Measurements from ENCODE around the gene PHF5A.

- TF ChIP-seq, protein P1, sequence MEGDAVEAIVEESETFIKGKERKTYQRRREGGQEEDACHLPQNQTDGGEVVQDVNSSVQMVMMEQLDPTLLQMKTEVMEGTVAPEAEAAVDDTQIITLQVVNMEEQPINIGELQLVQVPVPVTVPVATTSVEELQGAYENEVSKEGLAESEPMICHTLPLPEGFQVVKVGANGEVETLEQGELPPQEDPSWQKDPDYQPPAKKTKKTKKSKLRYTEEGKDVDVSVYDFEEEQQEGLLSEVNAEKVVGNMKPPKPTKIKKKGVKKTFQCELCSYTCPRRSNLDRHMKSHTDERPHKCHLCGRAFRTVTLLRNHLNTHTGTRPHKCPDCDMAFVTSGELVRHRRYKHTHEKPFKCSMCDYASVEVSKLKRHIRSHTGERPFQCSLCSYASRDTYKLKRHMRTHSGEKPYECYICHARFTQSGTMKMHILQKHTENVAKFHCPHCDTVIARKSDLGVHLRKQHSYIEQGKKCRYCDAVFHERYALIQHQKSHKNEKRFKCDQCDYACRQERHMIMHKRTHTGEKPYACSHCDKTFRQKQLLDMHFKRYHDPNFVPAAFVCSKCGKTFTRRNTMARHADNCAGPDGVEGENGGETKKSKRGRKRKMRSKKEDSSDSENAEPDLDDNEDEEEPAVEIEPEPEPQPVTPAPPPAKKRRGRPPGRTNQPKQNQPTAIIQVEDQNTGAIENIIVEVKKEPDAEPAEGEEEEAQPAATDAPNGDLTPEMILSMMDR (IDR thresholded peaks at IDR 0.05 in 4 of 5, conservative IDR thresholded peaks at IDR 0.05 in 1 of 5): no peak
- no peak for TF ChIP-seq POLR2A (IDR thresholded peaks at IDR 0.05)
Measured at GRCh38 chr22:41501209-41501608, 32.7 kb upstream of the PHF5A start.
